Measurements from ENCODE around the gene ATP11C. TPM values are rescaled to one million over a fixed set of nuclear protein-coding genes. Genes with fewer than 3 reads are reported as not detected.

The ATP11C gene
- total RNA-seq, 2 donors from 2014 or later, result 23.2 to 28.3 TPM

DNA sequence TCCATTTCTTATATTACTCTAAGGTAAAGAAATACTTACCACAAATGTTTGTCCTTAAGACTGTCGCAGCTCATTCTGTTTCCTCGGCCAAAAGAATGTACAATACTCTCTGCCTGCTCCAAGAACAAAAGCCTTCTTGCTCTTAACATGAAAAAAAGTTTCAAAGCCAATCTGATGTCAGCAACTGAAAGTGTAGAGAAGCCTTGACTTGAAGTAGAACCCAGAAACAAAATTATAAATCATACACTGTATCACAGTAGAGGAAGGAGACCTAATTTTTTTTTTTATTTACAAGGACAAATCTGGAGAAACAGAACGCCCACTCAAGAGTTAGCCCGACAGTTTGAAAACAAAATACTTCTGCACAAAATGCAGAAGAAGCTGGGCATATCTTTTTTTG, 224.8 kb downstream of the ATP11C start, which contains the start of gene MCF2:
MCF2 (minus strand) TSS at position 101 of the 400 bp plus-strand sequence. CDS start 56,423 bp downstream, outside the sequence.
- 62% methylated on average over 4 of the region's 4 CpGs for WGBS
- no peaks in the 10 kb centered on the region for H3K27me3 ChIP-seq (replicated peaks; ENCODE audit: insufficient read depth)
- no peaks in the 10 kb centered on the region for H3K36me3 ChIP-seq
- no peak for TF ChIP-seq POLR2A (IDR thresholded peaks at IDR 0.05)
- no peak for TF ChIP-seq POLR2AphosphoS5 (IDR thresholded peaks at IDR 0.05)
- TF ChIP-seq CTCF (IDR thresholded peaks at IDR 0.05), result no peak
- no peaks in the 10 kb centered on the region for H3K4me1 ChIP-seq (replicated peaks)
- no peaks in the 10 kb centered on the region for H3K9me3 ChIP-seq
- H3K4me3 ChIP-seq, result no peak within 1 kb of the TSS
- H3K27ac ChIP-seq, result no peak within 1 kb of the TSS
- no peak for DNase-seq (ENCODE audit: low spot score)
- intact Hi-C loops (cut with DNase I), result no loop called here

DNA sequence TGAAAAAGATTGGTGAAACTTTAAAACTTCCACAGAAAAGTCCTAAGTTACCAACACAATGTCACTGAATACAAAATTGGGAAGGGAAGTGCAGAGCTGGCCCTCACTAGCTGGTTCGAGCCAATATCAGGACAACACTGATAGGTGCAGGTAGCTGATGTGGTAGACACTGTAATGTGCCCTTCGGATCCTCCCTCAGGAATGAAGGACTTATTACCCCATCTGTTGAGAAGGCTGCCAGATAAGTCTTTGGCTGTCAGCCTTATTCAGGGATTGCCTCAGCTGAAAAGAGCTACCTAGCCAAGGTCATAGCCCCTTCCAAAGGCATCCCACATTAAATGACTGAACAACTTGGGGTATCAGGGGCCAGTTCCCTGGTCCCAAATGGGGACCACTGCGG, 230.2 kb downstream of the ATP11C start:
- Histone ChIP-seq H3K36me3 (no peaks in the 10 kb centered on the region), H3K9me3 (no peaks in the 10 kb centered on the region), H3K4me1 (replicated peaks) (no peaks in the 10 kb centered on the region), H3K27me3 (replicated peaks; ENCODE audit: insufficient read depth) (no peaks in the 10 kb centered on the region), H3K4me3 (no peak overlapping the region), H3K27ac (no peak overlapping the region)
- intact Hi-C loops (cut with DNase I), result no loop called here
- TF ChIP-seq POLR2A (IDR thresholded peaks at IDR 0.05), result no peak
- TF ChIP-seq CTCF (IDR thresholded peaks at IDR 0.05), result no peak
- no peak for TF ChIP-seq POLR2AphosphoS5 (IDR thresholded peaks at IDR 0.05)
- WGBS, result 97% methylated on average over 3 of the region's 3 CpGs
- DNase-seq (ENCODE audit: low spot score), result no peak

GRCh38 chrX:139692908-139693307, 239.9 kb downstream of the ATP11C start:
- Histone ChIP-seq H3K27ac (no peak overlapping the region), H3K27me3 (replicated peaks; ENCODE audit: insufficient read depth) (no peaks in the 10 kb centered on the region), H3K9me3 (no peaks in the 10 kb centered on the region), H3K36me3 (no peaks in the 10 kb centered on the region), H3K4me3 (no peak overlapping the region), H3K4me1 (replicated peaks) (no peaks in the 10 kb centered on the region)
- intact Hi-C loops (cut with DNase I), result no loop called here
- 67% methylated on average over 8 of the region's 8 CpGs for WGBS
- no peak for DNase-seq (ENCODE audit: low spot score)
- TF ChIP-seq POLR2A (IDR thresholded peaks at IDR 0.05) (no peak), POLR2AphosphoS5 (IDR thresholded peaks at IDR 0.05) (no peak), CTCF (IDR thresholded peaks at IDR 0.05) (no peak)

- no peak for DNase-seq (ENCODE audit: low spot score)
- Histone ChIP-seq H3K27me3 (replicated peaks; ENCODE audit: insufficient read depth) (no peaks in the 10 kb centered on the region), H3K9me3 (no peaks in the 10 kb centered on the region), H3K4me3 (peak overlapping the region; percentile 21 to 31), H3K4me1 (replicated peaks) (no peaks in the 10 kb centered on the region), H3K27ac (no peak overlapping the region), H3K36me3 (no peaks in the 10 kb centered on the region)
- intact Hi-C loops (cut with DNase I), result no loop called here
- 19% methylated on average over 9 of the region's 11 CpGs for WGBS
- TF ChIP-seq CTCF (IDR thresholded peaks at IDR 0.05) (no peak), POLR2AphosphoS5 (IDR thresholded peaks at IDR 0.05) (no peak), POLR2A (IDR thresholded peaks at IDR 0.05) (no peak)
These were observed 240.4 kb downstream of the ATP11C start for GRCh38 chrX:139692506-139692849.

- DNase-seq (ENCODE audit: low spot score), result no peak
- Histone ChIP-seq H3K9me3 (no peaks in the 10 kb centered on the region), H3K27me3 (replicated peaks; ENCODE audit: insufficient read depth) (no peaks in the 10 kb centered on the region), H3K4me1 (replicated peaks) (no peaks in the 10 kb centered on the region), H3K27ac (no peak overlapping the region), H3K36me3 (no peaks in the 10 kb centered on the region), H3K4me3 (peak overlapping the region; percentile 21 to 31)
- WGBS, result 0% methylated on average over 13 of the region's 52 CpGs
- intact Hi-C loops (cut with DNase I), result no loop called here
- TF ChIP-seq CTCF (IDR thresholded peaks at IDR 0.05), result no peak
- no peak for TF ChIP-seq POLR2AphosphoS5 (IDR thresholded peaks at IDR 0.05)
- no peak for TF ChIP-seq POLR2A (IDR thresholded peaks at IDR 0.05)
These were observed 240.9 kb downstream of the ATP11C start for GRCh38 chrX:139691843-139692505.
